ENCODE data around the gene IPPK.

IPPK gene

DNA sequence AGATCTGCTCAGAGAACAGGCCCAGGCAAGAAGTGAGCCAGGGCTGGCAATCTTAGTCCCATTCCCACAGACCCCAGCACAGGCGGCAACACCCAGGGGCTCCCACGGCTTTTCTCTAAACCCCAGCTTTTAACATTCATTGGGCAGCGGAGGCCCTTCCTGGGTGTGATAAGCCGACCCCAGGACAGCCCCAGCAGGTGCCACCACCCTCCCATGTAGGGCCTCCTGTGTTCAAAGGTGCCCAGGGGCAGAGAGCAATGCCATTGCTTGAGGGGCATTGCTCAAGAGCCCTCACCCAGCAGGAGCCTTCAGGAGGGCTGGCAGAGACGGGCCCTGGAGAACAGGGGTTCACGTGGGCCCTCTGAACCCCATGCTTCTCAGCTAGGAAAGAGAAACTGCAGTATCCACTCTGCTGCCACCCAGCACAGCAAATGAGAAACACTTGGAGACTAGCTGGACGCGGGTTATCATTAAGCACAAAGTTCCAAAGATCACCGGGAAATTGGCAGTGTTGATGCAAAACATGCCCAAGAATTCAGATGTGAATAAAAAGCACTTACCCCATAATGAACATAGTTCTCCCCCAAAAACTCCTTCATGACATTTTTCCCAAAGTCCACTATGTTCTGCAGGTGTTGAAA is 13.9 kb downstream of the IPPK start:
- Histone ChIP-seq H3K9me3 (ENCODE audit: control insufficient read depth, insufficient read depth, low read depth, low read length) (no peaks in the 10 kb centered on the region), H3K36me3 (ENCODE audit: control insufficient read depth in 2 of 2, insufficient read depth in 1 of 2, low read length in 2 of 2) (peaks cover 0 to 65% of the 10 kb centered on the region in 2 experiments; a peak in 1 of 3 replicates), H3K27ac (ENCODE audit: extremely low read depth, low read depth, low read length) (no peak overlapping the region), H3K4me3 (ENCODE audit: low read depth, low read length) (no peak overlapping the region), H3K4me1 (ENCODE audit: control insufficient read depth, insufficient read depth, low read length) (peaks cover 5% of the 10 kb centered on the region; the same call in 1 of the 2 replicates)
- TF ChIP-seq ZNF747 (tag by site-specific recombination; IDR thresholded peaks at IDR 0.05) = no peak
- TF ChIP-seq ZNF621 (tag by site-specific recombination; IDR thresholded peaks at IDR 0.05) = no peak
- TF ChIP-seq, protein P1, sequence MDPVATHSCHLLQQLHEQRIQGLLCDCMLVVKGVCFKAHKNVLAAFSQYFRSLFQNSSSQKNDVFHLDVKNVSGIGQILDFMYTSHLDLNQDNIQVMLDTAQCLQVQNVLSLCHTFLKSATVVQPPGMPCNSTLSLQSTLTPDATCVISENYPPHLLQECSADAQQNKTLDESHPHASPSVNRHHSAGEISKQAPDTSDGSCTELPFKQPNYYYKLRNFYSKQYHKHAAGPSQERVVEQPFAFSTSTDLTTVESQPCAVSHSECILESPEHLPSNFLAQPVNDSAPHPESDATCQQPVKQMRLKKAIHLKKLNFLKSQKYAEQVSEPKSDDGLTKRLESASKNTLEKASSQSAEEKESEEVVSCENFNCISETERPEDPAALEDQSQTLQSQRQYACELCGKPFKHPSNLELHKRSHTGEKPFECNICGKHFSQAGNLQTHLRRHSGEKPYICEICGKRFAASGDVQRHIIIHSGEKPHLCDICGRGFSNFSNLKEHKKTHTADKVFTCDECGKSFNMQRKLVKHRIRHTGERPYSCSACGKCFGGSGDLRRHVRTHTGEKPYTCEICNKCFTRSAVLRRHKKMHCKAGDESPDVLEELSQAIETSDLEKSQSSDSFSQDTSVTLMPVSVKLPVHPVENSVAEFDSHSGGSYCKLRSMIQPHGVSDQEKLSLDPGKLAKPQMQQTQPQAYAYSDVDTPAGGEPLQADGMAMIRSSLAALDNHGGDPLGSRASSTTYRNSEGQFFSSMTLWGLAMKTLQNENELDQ (tag by site-specific recombination; IDR thresholded peaks at IDR 0.05; ENCODE audit: low read depth) = no peak
- TF ChIP-seq, protein P2, sequence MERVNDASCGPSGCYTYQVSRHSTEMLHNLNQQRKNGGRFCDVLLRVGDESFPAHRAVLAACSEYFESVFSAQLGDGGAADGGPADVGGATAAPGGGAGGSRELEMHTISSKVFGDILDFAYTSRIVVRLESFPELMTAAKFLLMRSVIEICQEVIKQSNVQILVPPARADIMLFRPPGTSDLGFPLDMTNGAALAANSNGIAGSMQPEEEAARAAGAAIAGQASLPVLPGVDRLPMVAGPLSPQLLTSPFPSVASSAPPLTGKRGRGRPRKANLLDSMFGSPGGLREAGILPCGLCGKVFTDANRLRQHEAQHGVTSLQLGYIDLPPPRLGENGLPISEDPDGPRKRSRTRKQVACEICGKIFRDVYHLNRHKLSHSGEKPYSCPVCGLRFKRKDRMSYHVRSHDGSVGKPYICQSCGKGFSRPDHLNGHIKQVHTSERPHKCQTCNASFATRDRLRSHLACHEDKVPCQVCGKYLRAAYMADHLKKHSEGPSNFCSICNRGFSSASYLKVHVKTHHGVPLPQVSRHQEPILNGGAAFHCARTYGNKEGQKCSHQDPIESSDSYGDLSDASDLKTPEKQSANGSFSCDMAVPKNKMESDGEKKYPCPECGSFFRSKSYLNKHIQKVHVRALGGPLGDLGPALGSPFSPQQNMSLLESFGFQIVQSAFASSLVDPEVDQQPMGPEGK (tag by site-specific recombination; IDR thresholded peaks at IDR 0.05) = no peak
- no peak for TF ChIP-seq ZNF473 (tag by site-specific recombination; IDR thresholded peaks at IDR 0.05)
- TF ChIP-seq, protein P3, sequence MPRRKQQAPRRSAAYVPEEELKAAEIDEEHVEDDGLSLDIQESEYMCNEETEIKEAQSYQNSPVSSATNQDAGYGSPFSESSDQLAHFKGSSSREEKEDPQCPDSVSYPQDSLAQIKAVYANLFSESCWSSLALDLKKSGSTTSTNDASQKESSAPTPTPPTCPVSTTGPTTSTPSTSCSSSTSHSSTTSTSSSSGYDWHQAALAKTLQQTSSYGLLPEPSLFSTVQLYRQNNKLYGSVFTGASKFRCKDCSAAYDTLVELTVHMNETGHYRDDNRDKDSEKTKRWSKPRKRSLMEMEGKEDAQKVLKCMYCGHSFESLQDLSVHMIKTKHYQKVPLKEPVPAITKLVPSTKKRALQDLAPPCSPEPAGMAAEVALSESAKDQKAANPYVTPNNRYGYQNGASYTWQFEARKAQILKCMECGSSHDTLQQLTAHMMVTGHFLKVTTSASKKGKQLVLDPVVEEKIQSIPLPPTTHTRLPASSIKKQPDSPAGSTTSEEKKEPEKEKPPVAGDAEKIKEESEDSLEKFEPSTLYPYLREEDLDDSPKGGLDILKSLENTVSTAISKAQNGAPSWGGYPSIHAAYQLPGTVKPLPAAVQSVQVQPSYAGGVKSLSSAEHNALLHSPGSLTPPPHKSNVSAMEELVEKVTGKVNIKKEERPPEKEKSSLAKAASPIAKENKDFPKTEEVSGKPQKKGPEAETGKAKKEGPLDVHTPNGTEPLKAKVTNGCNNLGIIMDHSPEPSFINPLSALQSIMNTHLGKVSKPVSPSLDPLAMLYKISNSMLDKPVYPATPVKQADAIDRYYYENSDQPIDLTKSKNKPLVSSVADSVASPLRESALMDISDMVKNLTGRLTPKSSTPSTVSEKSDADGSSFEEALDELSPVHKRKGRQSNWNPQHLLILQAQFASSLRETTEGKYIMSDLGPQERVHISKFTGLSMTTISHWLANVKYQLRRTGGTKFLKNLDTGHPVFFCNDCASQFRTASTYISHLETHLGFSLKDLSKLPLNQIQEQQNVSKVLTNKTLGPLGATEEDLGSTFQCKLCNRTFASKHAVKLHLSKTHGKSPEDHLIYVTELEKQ (tag by site-specific recombination; IDR thresholded peaks at IDR 0.05; ENCODE audit: borderline replicate concordance) = no peak
- no peak for TF ChIP-seq ZNF623 (tag by site-specific recombination; IDR thresholded peaks at IDR 0.05)
- no peak for TF ChIP-seq EGR2 (tag by site-specific recombination; IDR thresholded peaks at IDR 0.05; ENCODE audit: low read depth)
- TF ChIP-seq, protein P4, sequence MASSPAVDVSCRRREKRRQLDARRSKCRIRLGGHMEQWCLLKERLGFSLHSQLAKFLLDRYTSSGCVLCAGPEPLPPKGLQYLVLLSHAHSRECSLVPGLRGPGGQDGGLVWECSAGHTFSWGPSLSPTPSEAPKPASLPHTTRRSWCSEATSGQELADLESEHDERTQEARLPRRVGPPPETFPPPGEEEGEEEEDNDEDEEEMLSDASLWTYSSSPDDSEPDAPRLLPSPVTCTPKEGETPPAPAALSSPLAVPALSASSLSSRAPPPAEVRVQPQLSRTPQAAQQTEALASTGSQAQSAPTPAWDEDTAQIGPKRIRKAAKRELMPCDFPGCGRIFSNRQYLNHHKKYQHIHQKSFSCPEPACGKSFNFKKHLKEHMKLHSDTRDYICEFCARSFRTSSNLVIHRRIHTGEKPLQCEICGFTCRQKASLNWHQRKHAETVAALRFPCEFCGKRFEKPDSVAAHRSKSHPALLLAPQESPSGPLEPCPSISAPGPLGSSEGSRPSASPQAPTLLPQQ (tag by site-specific recombination; IDR thresholded peaks at IDR 0.05) = no peak
- TF ChIP-seq ZFP41 (tag by site-specific recombination; IDR thresholded peaks at IDR 0.05; ENCODE audit: borderline replicate concordance) = no peak
- TF ChIP-seq, protein P5, sequence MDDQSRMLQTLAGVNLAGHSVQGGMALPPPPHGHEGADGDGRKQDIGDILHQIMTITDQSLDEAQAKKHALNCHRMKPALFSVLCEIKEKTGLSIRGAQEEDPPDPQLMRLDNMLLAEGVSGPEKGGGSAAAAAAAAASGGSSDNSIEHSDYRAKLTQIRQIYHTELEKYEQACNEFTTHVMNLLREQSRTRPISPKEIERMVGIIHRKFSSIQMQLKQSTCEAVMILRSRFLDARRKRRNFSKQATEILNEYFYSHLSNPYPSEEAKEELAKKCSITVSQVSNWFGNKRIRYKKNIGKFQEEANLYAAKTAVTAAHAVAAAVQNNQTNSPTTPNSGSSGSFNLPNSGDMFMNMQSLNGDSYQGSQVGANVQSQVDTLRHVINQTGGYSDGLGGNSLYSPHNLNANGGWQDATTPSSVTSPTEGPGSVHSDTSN (CRISPR knock-in tag; IDR thresholded peaks at IDR 0.05) = no peak
- TF ChIP-seq, protein P6, sequence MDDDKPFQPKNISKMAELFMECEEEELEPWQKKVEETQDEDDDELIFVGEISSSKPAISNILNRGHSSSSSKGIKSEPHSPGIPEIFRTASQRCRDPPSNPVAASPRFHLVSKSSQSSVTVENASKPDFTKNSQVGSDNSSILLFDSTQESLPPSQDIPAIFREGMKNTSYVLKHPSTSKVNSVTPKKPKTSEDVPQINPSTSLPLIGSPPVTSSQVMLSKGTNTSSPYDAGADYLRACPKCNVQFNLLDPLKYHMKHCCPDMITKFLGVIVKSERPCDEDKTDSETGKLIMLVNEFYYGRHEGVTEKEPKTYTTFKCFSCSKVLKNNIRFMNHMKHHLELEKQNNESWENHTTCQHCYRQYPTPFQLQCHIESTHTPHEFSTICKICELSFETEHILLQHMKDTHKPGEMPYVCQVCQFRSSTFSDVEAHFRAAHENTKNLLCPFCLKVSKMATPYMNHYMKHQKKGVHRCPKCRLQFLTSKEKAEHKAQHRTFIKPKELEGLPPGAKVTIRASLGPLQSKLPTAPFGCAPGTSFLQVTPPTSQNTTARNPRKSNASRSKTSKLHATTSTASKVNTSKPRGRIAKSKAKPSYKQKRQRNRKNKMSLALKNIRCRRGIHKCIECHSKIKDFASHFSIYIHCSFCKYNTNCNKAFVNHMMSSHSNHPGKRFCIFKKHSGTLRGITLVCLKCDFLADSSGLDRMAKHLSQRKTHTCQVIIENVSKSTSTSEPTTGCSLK (tag by site-specific recombination; IDR thresholded peaks at IDR 0.05) = no peak
- no peak for TF ChIP-seq ZNF146 (tag by site-specific recombination; IDR thresholded peaks at IDR 0.05)
- TF ChIP-seq, protein P7, sequence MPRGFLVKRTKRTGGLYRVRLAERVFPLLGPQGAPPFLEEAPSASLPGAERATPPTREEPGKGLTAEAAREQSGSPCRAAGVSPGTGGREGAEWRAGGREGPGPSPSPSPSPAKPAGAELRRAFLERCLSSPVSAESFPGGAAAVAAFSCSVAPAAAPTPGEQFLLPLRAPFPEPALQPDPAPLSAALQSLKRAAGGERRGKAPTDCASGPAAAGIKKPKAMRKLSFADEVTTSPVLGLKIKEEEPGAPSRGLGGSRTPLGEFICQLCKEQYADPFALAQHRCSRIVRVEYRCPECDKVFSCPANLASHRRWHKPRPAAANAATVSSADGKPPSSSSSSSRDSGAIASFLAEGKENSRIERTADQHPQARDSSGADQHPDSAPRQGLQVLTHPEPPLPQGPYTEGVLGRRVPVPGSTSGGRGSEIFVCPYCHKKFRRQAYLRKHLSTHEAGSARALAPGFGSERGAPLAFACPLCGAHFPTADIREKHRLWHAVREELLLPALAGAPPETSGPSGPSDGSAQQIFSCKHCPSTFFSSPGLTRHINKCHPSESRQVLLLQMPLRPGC (tag by site-specific recombination; IDR thresholded peaks at IDR 0.05) = no peak
- no peak for TF ChIP-seq GLI4 (tag by site-specific recombination; IDR thresholded peaks at IDR 0.05)
- TF ChIP-seq ZNF776 (tag by site-specific recombination; IDR thresholded peaks at IDR 0.05; ENCODE audit: borderline replicate concordance) = no peak
- TF ChIP-seq ZNF37A (tag by site-specific recombination; IDR thresholded peaks at IDR 0.05) = no peak
- TF ChIP-seq, protein P8, sequence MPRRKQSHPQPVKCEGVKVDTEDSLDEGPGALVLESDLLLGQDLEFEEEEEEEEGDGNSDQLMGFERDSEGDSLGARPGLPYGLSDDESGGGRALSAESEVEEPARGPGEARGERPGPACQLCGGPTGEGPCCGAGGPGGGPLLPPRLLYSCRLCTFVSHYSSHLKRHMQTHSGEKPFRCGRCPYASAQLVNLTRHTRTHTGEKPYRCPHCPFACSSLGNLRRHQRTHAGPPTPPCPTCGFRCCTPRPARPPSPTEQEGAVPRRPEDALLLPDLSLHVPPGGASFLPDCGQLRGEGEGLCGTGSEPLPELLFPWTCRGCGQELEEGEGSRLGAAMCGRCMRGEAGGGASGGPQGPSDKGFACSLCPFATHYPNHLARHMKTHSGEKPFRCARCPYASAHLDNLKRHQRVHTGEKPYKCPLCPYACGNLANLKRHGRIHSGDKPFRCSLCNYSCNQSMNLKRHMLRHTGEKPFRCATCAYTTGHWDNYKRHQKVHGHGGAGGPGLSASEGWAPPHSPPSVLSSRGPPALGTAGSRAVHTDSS (tag by site-specific recombination; IDR thresholded peaks at IDR 0.05) = no peak
- no peak for TF ChIP-seq ZNF416 (tag by site-specific recombination; IDR thresholded peaks at IDR 0.05)
- no peak for TF ChIP-seq ZNF350 (tag by site-specific recombination; IDR thresholded peaks at IDR 0.05)
- CTCF ChIA-PET = interaction anchor here (0.6 kb wide), 1 partner anchor 134 kb away, joined by 3 read pairs; no protein-coding TSS in a partner anchor
- POLR2A ChIA-PET = no interaction called here

Measured in HEK293 (cell line).